C4-2B (cell line): ENCODE data around the gene NARF.

Experiments
- H3K27ac ChIP-seq: fragments of 450-650 bp; 2 replicates; pipeline ENCODE4 v1.5.1; 2017
- CTCF ChIP-seq: fragments of 450-650 bp; conservative IDR thresholded peaks from 2 replicates; pipeline ENCODE4 v1.5.1; 2017; ENCODE audit warnings: mild to moderate bottlenecking
- ZFX ChIP-seq: fragments of 450-650 bp; IDR thresholded peaks from 2 replicates; pipeline ENCODE4 v1.6.1; 2017

Gene NARF

GRCh38 chr17:82474223-82475010 lies 15.9 kb downstream of the NARF start:
- TF ChIP-seq CTCF (no peak), ZFX (no peak)
- no peak overlapping the region for H3K27ac ChIP-seq

GRCh38 chr17:82475458-82475857 lies 16.9 kb downstream of the NARF start:
- TF ChIP-seq ZFX (no peak), CTCF (no peak)
- H3K27ac ChIP-seq, result no peak overlapping the region

GRCh38 chr17:82477934-82478333 lies 19.4 kb downstream of the NARF start:
- TF ChIP-seq ZFX, result no peak
- no peak for TF ChIP-seq CTCF
- no peak overlapping the region for H3K27ac ChIP-seq

GRCh38 chr17:82479602-82480001 lies 21.1 kb downstream of the NARF start:
- TF ChIP-seq ZFX (no peak), CTCF (no peak)
- no peak overlapping the region for H3K27ac ChIP-seq

- no peak for TF ChIP-seq CTCF
- no peak for TF ChIP-seq ZFX
Observed at GRCh38 chr17:82480318-82480717, 21.8 kb downstream of the NARF start.

GRCh38 chr17:82483204-82483660 lies 24.7 kb downstream of the NARF start:
- no peak overlapping the region for H3K27ac ChIP-seq
- no peak for TF ChIP-seq ZFX
- no peak for TF ChIP-seq CTCF

More at GRCh38 chr17:82480318-82480717, 21.8 kb downstream of the NARF start:
- H3K27ac ChIP-seq, result no peak overlapping the region

GRCh38 chr17:82483836-82484235 lies 25.3 kb downstream of the NARF start:
- TF ChIP-seq CTCF, result no peak
- TF ChIP-seq ZFX, result no peak
- H3K27ac ChIP-seq, result no peak overlapping the region
